Stimulated activated CD8-positive, alpha-beta memory T cell treated with anti-CD3 and anti-CD28 coated beads, Interleukin-7, amount 100 ng/mL, for 1 hour (primary cell): ENCODE measurements around the gene THSD7A.

Experiments
- DNase-seq, 2 donors: peaks; one replicate each; pipeline ENCODE4 v3.0.0-alpha.2; 2020; ENCODE audit warnings: low read depth in 2 of 2

THSD7A gene

DNA sequence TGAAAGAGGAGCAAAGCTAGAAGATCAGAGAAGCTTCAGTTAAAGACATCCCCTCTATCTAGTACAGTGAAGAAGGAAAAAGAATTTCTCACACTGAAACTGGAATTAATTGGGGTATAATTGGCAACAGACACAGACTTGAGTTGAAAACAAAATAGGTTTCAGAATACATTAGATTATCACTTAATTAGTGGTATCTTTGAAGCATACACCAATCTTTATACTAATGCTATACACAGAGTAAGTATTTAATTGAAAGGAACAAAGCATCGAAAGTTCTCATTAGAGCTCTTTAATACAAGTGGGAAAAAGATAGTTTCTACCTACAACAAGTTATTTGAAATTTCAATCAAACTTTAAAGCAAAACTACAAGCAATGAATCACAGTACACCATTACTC lies 128.2 kb downstream of the THSD7A start:
- no peak for DNase-seq

DNA sequence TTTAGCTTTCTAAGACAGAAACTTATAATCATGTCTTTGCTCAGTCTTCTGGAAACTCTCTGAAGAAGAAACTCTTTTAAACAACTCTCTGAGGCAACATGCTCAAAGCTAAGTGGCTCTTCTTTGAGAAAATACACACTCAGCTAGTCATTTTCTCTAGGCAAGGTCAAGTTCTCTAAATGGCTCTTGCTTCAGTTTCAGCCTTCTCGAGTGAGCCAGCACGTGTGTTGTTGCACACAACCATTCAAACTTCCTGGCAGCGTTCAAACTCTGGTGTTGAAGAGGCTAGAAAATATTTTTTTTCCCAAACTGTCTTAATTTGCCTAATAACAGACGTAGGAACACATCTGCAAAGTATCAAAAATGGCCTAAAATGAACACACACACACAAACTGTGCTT lies 129.1 kb downstream of the THSD7A start:
- DNase-seq, result no peak

DNA sequence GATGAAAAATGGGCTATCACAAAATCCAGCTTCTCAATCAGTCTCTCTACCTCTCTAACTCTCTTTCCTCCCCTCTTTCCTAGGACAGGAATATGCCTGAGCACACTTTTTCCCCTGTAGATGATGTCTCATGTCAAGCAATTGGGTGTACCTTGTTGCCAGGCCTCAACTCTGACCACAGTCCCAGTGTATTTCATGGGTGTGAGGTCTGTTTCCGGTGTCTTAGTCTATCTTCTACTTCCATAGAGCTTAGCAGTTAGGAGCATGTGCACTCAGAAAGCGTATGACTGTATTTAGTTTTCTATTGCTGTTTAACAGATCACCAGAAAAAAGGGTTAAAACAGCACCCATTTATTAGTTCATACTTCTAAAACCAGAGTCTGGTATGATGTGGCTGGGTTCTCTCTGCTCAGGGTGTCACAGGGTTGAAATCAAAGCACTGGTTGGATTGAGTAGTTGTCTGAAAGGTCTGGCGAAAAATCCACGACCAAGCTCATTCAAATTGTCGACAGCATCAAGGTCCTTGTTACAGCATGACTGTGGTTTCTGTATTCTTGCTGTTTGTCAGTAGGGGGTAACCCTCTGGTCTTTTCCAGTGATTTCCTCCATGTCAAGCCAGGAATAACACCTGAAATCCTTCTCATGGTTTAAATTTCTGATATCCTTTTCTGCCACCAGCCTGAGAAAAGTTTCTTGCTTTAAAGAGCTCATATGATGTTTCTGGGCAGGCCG lies 130.0 kb downstream of the THSD7A start:
- DNase-seq, result no peak

DNA sequence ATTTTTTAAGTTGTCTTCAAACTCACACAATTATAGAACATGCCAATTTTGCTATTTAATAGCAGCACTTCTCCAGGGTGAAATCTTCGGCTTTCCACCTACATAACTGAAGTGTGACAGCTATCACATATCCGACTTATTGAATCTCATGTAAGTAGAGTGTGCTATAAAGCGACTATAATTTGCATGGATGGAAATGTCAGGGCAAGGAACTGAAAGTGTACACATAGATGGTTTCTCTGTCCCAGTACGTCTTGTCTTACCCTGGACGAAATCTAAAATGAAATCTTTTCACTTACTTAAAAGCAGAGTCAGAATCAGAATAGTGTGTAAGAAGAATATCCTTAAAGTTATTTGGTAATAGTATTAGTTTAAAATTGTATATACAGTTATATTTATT lies 132.3 kb downstream of the THSD7A start:
- no peak for DNase-seq

DNA sequence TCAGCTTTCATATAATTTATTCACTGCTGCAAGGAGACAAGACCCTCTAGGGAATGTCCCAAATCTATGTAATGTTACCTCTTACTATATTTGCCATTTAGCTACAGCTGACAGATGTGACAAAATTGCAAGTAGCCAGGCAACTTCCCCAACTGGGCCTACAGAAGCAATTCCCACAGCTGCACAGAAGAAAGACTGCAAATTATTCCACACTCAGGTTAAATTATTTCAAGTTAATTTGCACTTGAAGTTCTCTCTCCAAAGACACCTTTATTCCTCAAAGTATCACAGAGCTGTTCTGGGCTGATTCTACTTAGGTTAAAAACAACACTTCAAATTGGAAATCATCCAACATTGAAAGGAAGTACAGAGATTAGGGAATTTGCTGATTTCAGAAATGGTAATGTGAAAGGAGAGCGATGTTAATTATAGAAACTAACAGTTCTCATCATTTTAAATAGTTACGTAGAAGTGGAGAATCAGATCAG lies 133.6 kb downstream of the THSD7A start:
- DNase-seq, result no peak

DNA sequence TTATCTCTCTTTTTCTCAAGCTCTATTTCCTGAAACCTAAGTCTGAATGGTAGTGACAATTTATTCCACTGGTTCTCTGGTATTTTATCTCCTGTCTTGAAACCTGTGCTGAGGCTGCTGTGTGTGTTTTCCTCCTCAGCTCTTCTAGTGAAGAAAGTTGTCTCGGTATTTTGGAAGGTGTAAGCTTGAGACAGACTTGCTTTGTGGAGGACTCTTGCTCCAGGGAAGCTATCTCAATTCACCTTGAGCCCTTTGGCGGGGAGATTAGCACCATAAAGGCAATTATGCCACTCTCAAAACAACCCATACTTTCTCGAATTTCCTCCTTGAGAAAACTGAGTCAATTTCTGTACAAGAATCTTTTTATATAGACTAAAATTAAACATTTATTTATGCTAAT lies 141.6 kb downstream of the THSD7A start:
- no peak for DNase-seq

DNA sequence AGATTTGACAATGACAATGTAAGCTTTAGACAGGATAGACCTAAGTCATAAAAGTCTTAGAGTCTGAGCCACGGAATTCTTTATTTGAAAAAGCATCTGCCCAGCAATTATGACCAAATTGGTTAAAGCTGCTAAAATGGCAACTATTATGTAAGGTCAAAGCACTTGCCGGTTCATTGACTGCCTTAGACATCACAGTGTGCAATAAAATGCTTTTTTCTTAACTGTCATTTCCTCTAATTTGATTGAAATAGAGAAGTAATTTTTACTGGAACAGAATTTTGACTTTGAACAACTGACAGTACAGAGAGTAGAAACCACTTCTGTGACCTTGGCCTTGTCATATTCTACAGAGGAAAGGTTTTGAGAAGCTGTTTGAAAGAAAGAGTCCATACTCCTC lies 142.9 kb downstream of the THSD7A start:
- no peak for DNase-seq

DNA sequence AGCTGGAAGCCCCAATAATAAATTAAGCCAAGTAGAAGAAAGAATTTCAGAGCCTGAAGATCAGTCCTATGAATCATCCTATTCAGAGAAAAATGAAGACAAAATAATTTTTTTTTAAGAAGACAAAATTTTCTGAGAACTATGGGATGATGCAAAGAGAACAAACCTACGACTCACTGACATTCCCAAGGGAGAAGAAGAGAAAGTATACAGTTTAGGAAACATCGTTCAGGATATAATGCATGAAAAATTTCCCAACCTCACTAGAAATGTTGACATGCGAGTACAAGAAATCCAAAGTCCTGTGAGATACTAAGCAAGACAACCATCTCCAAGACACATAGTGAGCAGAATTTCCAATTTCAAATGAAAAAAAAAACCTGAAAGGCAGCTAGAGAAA lies 150.5 kb downstream of the THSD7A start:
- no peak for DNase-seq

DNA sequence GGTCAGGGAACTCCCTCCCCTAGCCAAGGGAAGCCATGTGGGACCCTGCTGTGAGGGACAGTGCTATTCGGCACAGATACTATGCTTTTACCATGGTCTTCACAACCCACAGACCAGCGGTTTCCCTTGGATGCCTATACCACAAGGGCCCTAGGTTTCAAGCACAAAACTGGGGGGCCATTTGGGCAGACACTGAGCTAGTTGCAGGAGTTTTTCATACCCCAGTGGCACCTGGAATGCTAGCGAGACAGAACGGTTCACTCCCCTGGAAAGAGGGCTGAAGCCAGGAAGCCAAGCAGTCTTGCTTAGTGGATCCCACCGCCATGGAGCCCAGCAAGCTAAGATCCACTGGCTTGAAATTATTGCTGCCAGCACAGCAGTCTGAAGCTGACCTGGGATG lies 156.8 kb downstream of the THSD7A start:
- no peak for DNase-seq

DNA sequence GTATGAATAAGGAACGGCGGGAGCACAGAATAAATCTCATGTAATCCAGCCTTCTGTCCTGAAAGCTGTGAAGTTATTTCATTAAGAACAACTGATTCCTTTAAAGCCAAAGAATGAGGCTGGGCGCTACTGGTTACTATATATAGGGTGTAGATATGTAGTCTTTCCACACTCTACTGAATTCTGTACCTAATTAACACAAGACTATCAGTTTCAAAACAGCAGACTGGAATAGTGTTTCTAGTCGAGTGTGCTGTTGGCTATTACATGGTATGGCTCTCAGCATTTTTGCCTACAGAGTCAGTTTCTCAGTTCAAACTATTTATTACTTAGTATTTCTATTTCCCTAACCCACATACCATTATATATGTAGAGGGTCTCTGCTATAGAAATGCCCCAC lies 163.3 kb downstream of the THSD7A start:
- DNase-seq, result no peak

DNA sequence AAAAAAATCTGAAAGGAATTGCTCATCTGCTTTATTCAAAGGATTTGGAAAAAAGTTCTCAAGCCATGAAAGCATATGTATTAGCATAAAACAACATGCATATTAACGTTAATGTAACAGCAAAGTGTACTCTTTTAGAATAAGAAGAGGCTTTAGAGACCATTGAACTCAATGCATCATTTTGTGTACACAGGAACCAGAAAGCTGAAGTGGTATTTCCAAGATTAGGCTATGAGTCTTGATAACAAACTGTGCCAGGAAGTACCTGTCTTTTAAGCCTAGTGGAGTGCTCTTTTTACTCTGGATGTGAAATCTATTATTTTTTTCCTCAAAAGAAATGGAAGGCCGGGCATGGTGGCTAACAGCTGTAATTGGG lies 164.2 kb downstream of the THSD7A start:
- DNase-seq, result no peak

DNA sequence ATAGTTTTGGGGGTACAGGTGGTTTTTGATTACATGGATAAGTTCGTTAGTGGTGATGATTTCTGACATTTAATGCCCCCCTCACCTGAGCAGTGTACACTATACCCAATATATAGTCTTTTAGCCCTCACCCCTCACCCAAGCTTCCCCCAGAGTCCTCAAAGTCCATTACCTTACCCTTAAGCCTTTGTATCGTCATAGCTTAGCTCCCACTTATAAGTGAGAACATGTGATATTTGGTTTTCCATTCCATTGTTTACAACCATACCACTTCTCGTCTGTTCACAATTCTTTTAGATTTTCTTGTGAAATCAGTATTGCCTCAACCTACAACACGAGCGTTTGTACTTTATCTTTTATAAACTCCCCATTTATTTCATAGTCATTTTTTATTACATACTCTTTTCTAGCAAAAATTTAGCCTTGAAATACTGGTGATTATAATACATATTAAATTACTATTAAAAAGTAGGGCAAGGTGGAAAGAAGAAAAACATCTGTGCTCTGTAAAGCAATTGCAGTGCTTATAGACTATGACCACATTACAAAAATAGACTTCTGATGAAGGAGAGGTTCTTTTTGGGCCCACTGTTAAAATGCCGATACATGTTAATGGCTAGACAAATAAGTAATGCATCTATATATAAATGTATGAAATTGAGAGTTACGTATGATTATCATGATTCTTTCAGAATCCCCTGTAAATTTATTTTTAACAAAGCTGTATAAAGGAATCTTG lies 164.8 kb downstream of the THSD7A start:
- no peak for DNase-seq

DNA sequence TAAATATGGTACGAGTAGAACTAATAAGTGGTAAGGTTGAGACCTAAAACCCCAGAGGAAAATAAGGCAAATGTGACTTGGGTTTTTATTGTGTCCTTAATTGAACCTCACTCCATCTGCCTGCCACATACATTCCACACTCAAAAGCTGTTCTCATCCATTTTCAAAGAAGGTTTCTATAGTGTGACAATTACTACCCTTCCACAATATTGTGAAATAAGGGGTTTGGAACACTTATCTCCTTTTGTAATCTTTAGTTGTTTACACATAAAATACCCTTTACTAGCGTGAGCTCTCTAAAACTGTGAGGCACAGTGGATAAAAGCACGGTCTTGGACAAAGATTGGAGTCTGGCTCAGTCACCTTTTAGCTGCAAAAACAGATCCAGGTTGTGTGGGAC lies 166.6 kb downstream of the THSD7A start:
- no peak for DNase-seq

DNA sequence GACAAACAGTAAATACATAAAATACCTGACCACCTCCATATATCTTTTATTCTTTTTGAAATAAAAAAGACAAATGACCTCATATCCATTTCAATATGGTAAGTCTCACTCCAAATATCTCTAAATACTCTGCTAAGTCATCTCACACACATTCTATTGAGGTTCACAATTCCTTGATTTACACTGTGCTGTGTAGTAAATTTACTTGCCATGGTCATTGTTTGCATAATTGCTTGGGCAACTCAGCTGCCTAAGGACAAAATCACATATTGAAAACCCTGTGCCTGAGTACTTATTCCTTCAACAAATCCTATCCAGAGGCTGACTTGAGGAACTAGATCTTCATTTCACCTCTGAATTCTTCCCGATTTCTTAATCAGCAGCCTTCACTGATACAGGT lies 176.4 kb downstream of the THSD7A start:
- no peak for DNase-seq

DNA sequence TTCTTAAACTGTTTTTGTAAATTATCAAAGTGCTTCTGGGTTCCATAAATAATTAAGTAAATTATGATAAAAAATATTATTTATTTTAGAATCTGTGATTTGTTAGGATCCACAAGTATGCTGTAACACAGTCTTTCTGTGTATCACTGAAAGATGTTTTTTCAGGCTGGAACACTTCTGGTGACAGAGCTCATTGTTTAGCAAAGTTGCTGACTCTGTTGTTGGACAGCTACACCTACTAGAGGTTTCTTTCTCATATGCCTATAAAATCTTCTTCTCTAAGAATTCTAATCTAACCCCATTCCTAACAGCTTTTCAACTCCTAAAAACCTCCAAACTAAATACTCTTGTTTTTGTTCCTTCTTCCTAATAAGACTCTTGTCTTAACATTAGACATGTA lies 176.8 kb downstream of the THSD7A start:
- DNase-seq, result no peak

DNA sequence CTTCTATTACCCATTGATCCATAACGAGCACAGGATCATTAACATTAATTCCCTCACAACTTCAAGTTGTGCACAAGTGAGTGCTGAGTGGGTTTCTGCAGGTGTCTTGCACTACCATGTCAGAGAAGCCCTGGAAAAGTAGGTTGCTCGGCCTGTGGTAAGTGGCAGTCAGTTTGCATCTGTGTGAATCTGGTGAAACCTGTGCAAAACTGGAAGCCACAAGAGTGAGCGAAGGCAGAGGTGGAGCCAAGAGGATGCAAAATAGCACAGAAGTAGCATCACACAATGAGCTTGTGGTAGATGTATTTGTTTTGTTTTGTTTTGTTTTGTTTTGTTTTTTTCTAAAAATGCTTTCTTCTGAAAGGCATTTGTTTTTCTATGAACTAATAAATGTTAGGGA lies 181.5 kb downstream of the THSD7A start:
- DNase-seq, result no peak

DNA sequence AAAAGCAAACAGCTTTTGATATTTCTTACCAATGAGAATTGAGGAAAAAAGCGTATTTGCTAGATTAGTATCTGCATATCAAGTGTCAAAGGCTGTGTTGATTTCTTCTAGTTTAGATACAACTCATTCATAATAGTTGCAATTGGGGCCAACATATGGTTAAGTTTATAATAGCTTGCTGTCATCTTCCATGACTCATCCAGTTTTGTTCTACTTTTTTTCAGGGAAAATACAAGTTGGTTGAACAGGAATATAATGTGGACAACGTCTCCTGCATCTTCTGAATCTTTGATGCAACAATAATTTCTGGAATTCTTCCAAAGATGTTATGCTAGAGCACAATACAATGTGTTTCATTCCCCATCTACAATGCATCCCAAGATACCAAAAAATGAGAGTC lies 182.0 kb downstream of the THSD7A start:
- no peak for DNase-seq

DNA sequence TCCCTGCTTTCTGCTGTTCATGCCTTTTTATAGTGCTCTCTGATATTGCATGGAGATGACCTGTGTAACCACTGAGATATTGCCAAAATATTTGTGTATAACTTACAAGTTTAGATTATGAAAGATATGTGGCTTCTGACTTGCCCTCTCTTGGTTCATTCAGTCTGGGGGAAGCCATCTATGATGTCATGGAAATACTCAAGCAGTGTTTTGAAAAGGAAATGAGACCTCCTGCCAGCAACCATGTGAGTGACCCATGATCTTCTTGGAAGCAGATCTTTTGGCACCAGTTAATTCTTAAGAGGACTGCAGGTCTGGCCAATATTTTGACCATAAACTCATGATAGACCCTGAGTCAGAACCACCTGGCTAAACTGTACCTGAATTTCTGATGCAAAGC lies 183.0 kb downstream of the THSD7A start:
- no peak for DNase-seq

DNA sequence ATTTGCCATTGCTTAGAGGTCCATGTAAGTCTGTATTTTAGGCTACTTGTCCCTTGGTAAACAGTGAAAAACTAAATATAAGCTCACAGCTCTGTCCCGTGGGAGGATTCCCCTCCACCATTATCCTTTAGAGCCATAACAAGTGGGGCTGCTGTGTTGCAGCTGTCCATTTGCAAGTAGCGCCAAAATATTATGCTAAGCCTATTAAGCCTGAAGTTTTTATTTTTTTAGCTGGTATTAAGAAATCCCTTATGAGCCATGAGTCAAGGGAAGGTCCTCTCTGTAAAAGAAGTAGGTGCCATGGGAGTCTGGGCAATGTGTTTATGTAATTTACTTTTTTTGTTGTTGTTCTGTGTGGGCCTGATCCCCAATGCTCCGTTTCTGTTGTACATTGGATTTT lies 183.9 kb downstream of the THSD7A start:
- DNase-seq, result no peak

DNA sequence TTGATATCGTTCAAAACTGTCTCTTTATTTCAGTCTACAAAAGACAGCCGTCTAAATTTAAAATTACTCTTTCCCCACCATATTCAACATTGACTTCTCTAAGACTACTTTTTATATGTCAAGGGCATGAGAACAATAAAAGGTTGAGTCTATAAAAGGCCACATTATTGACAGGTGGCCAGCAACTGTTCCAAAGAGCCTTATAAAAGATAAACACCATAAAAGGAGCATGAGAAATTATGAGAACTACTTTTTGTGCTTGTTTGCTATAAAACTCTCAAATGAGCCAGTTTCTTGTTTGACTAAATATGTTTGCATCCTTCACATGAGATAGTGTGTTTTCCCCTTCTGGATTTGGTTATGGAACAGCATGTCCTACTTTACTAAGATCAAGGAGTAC lies 189.2 kb downstream of the THSD7A start:
- DNase-seq, result no peak

DNA sequence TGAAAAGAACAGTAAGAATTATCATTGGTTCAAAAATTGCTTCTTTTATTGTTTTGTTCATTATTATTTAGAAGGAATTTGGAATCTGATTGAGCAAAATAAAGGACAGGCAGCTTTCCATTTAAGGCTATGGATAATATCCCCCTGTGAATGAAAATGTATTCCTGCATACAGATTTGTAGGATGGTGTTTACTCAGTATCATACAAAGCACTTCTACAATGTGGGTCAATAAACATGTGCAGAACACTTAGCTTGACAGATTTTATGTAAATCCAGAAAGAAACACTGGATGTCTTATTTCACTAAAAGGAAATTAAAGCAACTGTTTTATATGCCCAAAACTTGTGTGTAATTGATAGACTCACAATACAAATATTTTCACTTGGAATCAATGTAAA lies 189.7 kb downstream of the THSD7A start:
- no peak for DNase-seq

DNA sequence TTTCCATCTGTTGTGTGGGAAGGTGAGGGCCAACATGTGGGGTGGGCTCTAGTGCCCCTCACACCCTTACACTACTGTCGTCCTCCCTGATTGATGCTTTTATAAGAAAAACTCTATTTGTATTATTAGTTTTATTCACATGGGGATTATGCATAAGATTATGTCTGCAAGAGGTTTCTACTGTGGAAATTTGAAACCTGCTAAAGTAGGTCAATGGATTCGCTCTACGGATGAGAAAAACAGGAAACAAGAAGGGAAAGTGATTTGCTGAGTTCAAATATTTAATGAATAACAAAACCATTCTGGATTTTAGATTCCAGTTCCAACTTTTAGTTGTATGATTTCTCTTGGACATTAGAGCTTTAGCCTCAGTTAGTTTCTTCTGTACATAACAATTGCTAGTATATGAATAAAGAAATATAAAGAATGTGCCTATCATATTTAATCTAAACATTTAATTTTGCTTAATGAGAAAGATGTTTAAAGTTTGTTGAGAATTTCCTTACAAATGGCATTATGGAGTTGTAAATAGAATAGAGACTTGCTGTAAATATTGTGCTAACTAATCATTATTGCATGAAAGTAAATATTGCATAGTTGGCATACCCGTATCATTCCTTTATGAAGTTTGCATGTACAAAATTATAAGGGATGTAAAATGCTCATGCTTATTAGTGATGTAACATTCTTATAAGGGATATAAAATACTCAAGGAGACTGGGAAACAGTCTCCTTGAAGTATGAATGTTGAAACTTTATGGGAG lies 193.8 kb downstream of the THSD7A start:
- DNase-seq, result no peak

DNA sequence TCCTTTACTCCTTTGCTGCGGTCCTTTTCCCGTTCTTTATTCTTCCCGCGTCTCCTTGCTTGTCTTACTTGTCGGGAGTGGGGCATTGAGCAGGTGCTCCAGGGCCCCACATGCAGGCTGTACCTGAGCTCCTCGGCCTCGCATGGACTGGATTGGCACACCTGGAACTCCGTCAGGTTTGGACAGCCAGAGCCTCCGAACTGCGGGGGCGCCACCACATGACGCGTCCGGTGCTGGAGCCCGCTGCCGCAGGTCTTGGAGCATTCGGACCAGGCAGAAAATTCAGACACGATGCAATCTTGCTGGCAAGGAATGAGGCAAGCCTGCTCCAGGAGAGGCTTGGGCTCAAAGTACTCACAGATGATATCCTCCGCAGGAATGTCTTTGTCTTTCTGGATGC lies 195.7 kb downstream of the THSD7A start:
- no peak for DNase-seq
